NCI-H2196 (cell line): ENCODE measurements around the gene ZNRF1.
A peak's percentile ranks its signal among the peaks of the same experiment; 100 is the strongest.
"Not testable (repeated sequence)": the region's sequence is repeated elsewhere in the genome, so short reads cannot be mapped to it uniquely, and the experiment has no call there.

Experiments
- DNase-seq: peaks from one replicate; lab custom pipeline; 2025; ENCODE audit not compliant: unreplicated experiment; lab: John Stamatoyannopoulos, UW

Gene ZNRF1

GRCh38 chr16:75074920-75075687, 76.3 kb downstream of the ZNRF1 start:
- DNase-seq, result no peak

- DNase-seq, result no peak
Measured at GRCh38 chr16:75075688-75076268, 77.0 kb downstream of the ZNRF1 start.

GRCh38 chr16:75078886-75079285, 80.1 kb downstream of the ZNRF1 start:
- DNase-seq, result no peak

GRCh38 chr16:75079346-75079926, 80.6 kb downstream of the ZNRF1 start:
- DNase-seq, result no peak

GRCh38 chr16:75080205-75081029, 81.6 kb downstream of the ZNRF1 start:
- DNase-seq, result no peak

GRCh38 chr16:75081179-75081859, 82.5 kb downstream of the ZNRF1 start:
- DNase-seq, result no peak

- DNase-seq, result peak; percentile 15
Measured at GRCh38 chr16:75083813-75084212, 85.0 kb downstream of the ZNRF1 start.

- no peak for DNase-seq
Measured at GRCh38 chr16:75085556-75085955, 86.7 kb downstream of the ZNRF1 start.

- DNase-seq, result no peak
Measured at GRCh38 chr16:75086281-75086680, 87.5 kb downstream of the ZNRF1 start.

- no peak for DNase-seq
Measured at GRCh38 chr16:75086688-75087374, 88.0 kb downstream of the ZNRF1 start.

- DNase-seq, result peak; percentile 80
Measured at GRCh38 chr16:75087375-75087979, 88.7 kb downstream of the ZNRF1 start.

GRCh38 chr16:75088216-75088615, 89.4 kb downstream of the ZNRF1 start:
- no peak for DNase-seq

- DNase-seq, result no peak
Measured at GRCh38 chr16:75088934-75089333, 90.1 kb downstream of the ZNRF1 start.

GRCh38 chr16:75089486-75090202, 90.8 kb downstream of the ZNRF1 start:
- no peak for DNase-seq

- not testable (repeated sequence) for DNase-seq
Measured at GRCh38 chr16:75090899-75091298, 92.1 kb downstream of the ZNRF1 start.

GRCh38 chr16:75091619-75092018, 92.8 kb downstream of the ZNRF1 start:
- not testable (repeated sequence) for DNase-seq

GRCh38 chr16:75092777-75093176, 94.0 kb downstream of the ZNRF1 start:
- DNase-seq, result no peak

GRCh38 chr16:75093598-75094540, 95.0 kb downstream of the ZNRF1 start:
- DNase-seq, result no peak
